Peyer's patch (tissue), 4 donors: ENCODE measurements around the gene FGF12. TPM values are rescaled to one million over a fixed set of nuclear protein-coding genes. Genes with fewer than 3 reads are reported as not detected.
"Not testable (repeated sequence)": the region's sequence is repeated elsewhere in the genome, so short reads cannot be mapped to it uniquely, and the experiment has no call there.

ENCODE experiments used
- DNase-seq, 3 donors: peaks; one replicate each; pipeline ENCODE4 v3.0.0-alpha.2; 2017 to 2019
- H3K27ac ChIP-seq, 4 donors: fragments of 200-600 bp; sonication (generic); one replicate each; pipeline ENCODE4 v1.5.1; 2016 to 2019
- H3K27me3 ChIP-seq, 2 donors: fragments of 200-600 bp; sonication (generic); one replicate each; pipeline ENCODE4 v1.5.1; 2019
- H3K36me3 ChIP-seq, 3 donors: fragments of 200-600 bp; sonication (generic); one replicate each; pipeline ENCODE4 v1.5.1; 2016 to 2019
- H3K4me1 ChIP-seq, 4 donors: fragments of 200-600 bp; sonication (generic); one replicate each; pipeline ENCODE4 v1.5.1; 2016 to 2019
- H3K4me3 ChIP-seq, 4 donors: fragments of 200-600 bp; sonication (generic); 1 replicate in 3 of 4; 2 replicates in 1 of 4; pipeline ENCODE4 v1.5.1; 2016 to 2019; ENCODE audit warnings: mild to moderate bottlenecking in 1 of 4
- H3K9me3 ChIP-seq, 4 donors: fragments of 200-600 bp; sonication (generic); one replicate each; pipeline ENCODE4 v1.5.1; 2016 to 2019; ENCODE audit warnings: mild to moderate bottlenecking in 1 of 4
- CTCF ChIP-seq, 6 experiments: fragments of 450-650 bp in 4 of 6; fragments of 200-600 bp in 2 of 6; sonication (generic) in 1 of 6; IDR thresholded peaks; one replicate each; pipeline ENCODE4 v1.5.1; 2017 to 2019; ENCODE audit warnings: antibody characterized with exemption in 6 of 6, mild to moderate bottlenecking in 3 of 6, moderate library complexity in 1 of 6
- POLR2A ChIP-seq, 2 donors: fragments of 450-650 bp; IDR thresholded peaks; one replicate each; pipeline ENCODE4 v1.5.1; 2017; ENCODE audit warnings: antibody characterized with exemption in 2 of 2, mild to moderate bottlenecking in 2 of 2, moderate library complexity in 2 of 2
- total RNA-seq, 4 donors: library from RNA; depleted of rRNA; stranded (reverse); fragments of >200 nt; gene quantifications; one replicate each; pipeline ENCODE4 v1.1.0, GENCODE V29; 2016

FGF12 gene
- total RNA-seq, 4 donors from 2014 or later = 0.47 TPM; not detected in 3

GRCh38 chr3:192577811-192578210 is 149.5 kb downstream of the FGF12 start:
- Histone ChIP-seq H3K4me3 (no peak overlapping the region), H3K4me1 (no peaks in the 10 kb centered on the region), H3K27ac (no peak overlapping the region), H3K36me3 (no peaks in the 10 kb centered on the region), H3K9me3 (no peaks in the 10 kb centered on the region), H3K27me3 (no peaks in the 10 kb centered on the region)
- no peak for TF ChIP-seq POLR2A (IDR thresholded peaks at IDR 0.05)
- TF ChIP-seq CTCF (IDR thresholded peaks at IDR 0.05) = no peak
- no peak for DNase-seq

DNA sequence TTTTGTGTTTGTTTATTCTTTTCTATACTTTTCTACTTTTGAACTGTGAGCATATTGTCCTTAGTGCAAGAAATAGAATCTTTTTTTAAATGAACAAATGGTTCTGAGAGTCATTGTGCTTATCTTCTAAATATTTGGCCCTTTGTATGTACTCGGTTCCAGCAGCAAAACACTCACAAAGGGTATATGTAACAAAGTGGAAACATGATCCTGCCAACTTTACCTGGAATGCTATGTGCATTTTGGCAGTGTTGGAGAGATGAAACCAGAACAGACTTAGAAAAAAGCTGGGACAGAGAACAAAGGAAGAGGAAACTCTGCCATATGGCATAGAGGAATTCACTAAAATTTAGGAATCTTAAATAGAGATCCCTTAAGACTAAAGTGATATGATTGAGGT is 150.1 kb downstream of the FGF12 start:
- Histone ChIP-seq H3K36me3 (no peaks in the 10 kb centered on the region), H3K4me3 (no peak overlapping the region), H3K9me3 (no peaks in the 10 kb centered on the region), H3K4me1 (no peaks in the 10 kb centered on the region), H3K27me3 (no peaks in the 10 kb centered on the region), H3K27ac (no peak overlapping the region)
- no peak for DNase-seq
- no peak for TF ChIP-seq CTCF (IDR thresholded peaks at IDR 0.05)
- TF ChIP-seq POLR2A (IDR thresholded peaks at IDR 0.05) = no peak

DNA sequence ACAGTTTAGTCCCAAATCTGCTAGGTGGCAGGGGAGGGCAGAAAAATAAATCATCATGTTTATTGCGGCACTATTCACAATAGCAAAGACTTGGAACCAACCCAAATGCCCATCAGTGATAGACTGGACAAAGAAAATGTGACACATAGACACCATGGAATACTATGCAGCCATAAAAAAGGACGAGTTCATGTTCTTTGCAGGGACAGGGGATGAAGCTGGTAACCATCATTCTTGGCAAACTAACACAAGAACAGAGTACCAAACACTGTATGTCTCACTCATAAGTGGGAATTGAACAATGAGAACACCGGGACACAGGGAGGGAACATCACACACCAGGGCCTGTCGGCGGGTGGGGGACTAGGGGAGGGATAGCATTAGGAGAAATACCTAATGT is 150.6 kb downstream of the FGF12 start:
- H3K36me3 ChIP-seq, H3K27me3 ChIP-seq, H3K4me1 ChIP-seq, H3K9me3 ChIP-seq, H3K4me3 ChIP-seq, H3K27ac ChIP-seq, DNase-seq: not testable (repeated sequence)

DNA sequence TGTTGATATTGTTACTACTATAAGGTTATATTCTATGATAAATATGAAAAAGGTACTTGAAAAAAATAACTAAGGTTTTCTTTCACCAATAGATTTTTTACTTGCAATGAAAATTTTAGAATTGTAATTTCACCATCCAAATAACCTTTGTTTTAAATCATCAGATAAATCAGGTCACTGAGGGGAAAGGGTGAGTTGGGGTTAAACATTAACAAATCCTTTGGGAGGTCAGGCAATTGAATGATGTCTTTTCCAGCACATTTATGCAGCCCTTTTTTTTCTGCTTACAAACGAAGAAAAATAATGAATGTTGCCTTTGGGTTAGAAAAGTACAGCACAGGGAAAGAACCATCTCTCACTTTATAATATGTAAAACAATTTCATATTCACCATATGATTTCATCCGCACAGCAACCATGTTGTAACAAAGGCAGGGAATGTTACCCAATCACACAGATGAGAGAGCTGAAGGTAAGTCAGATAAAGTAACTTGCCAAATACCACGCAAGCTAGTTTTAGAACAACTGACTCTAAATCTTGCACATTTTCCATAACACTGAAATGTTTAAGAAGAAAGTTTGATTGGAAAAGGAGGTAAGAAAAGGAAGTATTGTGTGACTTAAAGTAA is 151.3 kb downstream of the FGF12 start:
- no peak for DNase-seq
- Histone ChIP-seq H3K27me3 (no peaks in the 10 kb centered on the region), H3K27ac (no peak overlapping the region), H3K4me1 (no peaks in the 10 kb centered on the region), H3K9me3 (no peaks in the 10 kb centered on the region), H3K36me3 (no peaks in the 10 kb centered on the region), H3K4me3 (no peak overlapping the region)
- TF ChIP-seq POLR2A (IDR thresholded peaks at IDR 0.05) (no peak), CTCF (IDR thresholded peaks at IDR 0.05) (no peak)

GRCh38 chr3:192573240-192573639 is 154.1 kb downstream of the FGF12 start:
- H3K4me1 ChIP-seq = no peaks in the 10 kb centered on the region
- no peak overlapping the region for H3K4me3 ChIP-seq
- no peak for TF ChIP-seq CTCF (IDR thresholded peaks at IDR 0.05)
- TF ChIP-seq POLR2A (IDR thresholded peaks at IDR 0.05) = no peak
- no peaks in the 10 kb centered on the region for H3K36me3 ChIP-seq
- no peaks in the 10 kb centered on the region for H3K9me3 ChIP-seq
- no peak overlapping the region for H3K27ac ChIP-seq
- no peak for DNase-seq
- no peaks in the 10 kb centered on the region for H3K27me3 ChIP-seq

GRCh38 chr3:192570821-192571791 is 156.2 kb downstream of the FGF12 start:
- H3K9me3 ChIP-seq = no peaks in the 10 kb centered on the region
- H3K4me3 ChIP-seq = peak overlapping the region in 2 of 4 donors; percentile 6 to 17
- no peaks in the 10 kb centered on the region for H3K4me1 ChIP-seq
- H3K27ac ChIP-seq = no peak overlapping the region
- no peaks in the 10 kb centered on the region for H3K27me3 ChIP-seq
- H3K36me3 ChIP-seq = no peaks in the 10 kb centered on the region
- TF ChIP-seq POLR2A (IDR thresholded peaks at IDR 0.05) = no peak
- no peak for TF ChIP-seq CTCF (IDR thresholded peaks at IDR 0.05)
- peak in 1 of 3 donors; percentile 47 for DNase-seq
